ENCODE measurements around the gene SOX15.

- no peak for TF ChIP-seq CTCF (IDR thresholded peaks at IDR 0.05)
- peak in 1 of 2 donors; percentile 11 for TF ChIP-seq POLR2A (IDR thresholded peaks at IDR 0.05)
Observed at GRCh38 chr17:7573324-7574080, 16.4 kb downstream of the SOX15 start.
